ENCODE measurements around the gene HCN1. TPM values are rescaled to one million over a fixed set of nuclear protein-coding genes. Genes with fewer than 3 reads are reported as not detected.

HCN1 gene
- total and polyA plus RNA-seq, 2 of the 4 experiments (the other 2 are of a cell fraction): not detected

DNA sequence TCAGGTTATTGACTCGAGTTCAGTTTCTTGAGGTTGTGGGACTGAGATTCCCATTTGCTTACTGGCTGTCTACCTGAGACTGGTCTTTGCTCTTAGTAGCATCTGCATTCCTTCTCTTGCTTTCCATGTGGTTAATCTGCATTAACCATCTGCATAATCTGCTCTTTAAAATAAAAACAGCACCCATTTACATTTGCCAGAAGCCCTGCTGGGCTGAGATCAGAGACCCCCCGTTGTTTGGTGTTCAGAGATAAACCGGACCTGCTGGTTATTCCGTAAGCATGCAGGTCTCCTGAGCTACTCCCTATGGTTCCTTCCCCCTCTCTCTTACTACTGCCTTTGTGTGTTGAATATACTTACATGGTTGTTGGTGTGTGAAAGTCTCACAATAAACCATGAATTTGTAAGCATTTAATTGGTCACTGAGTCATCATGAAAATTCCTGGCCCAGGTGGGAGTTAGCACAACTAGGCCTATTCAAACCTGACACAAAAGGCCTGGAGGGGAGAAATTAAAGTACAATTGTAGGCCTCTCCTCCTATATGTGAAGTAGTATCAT is 490.7 kb downstream of the HCN1 start:
- Histone ChIP-seq H3K4ac (ENCODE audit: low read depth, low read length) (no peak overlapping the region), H4K8ac (ENCODE audit: low read depth in 2 of 2, low read length in 2 of 2) (no peak overlapping the region), H2BK120ac (ENCODE audit: low read depth, low read length) (no peak overlapping the region), H3K36me3 (ENCODE audit: control insufficient read depth, insufficient read depth, low read length) (no peaks in the 10 kb centered on the region), H3K23ac (ENCODE audit: low read depth, low read length) (no peak overlapping the region), H3K79me1 (ENCODE audit: low read depth in 1 of 2, low read length in 2 of 2) (no peaks in the 10 kb centered on the region), H2BK5ac (ENCODE audit: low read depth, low read length, poor library complexity, severe bottlenecking) (no peak overlapping the region), H2AK5ac (ENCODE audit: low read depth, low read length) (no peak overlapping the region), H3K9me1 (ENCODE audit: insufficient read depth, low read length) (no peaks in the 10 kb centered on the region), H3K27ac (ENCODE audit: insufficient read depth, low read length) (no peak overlapping the region), H3K27me3 (ENCODE audit: control insufficient read depth, insufficient read depth, low read length) (no peaks in the 10 kb centered on the region), H4K5ac (ENCODE audit: low read depth, low read length) (no peak overlapping the region), H3K4me1 (ENCODE audit: control insufficient read depth, insufficient read depth, low read length) (no peaks in the 10 kb centered on the region), H3K4me2 (ENCODE audit: low read depth, low read length) (no peak overlapping the region), H3K14ac (replicated peaks; ENCODE audit: low read depth, low read length) (no peak overlapping the region), H3K9me3 (ENCODE audit: control insufficient read depth, insufficient read depth, low read length) (peaks cover 7% of the 10 kb centered on the region; the same call in 1 of the 2 replicates), H2BK15ac (ENCODE audit: low read depth, low read length) (no peak overlapping the region), H3K9ac (ENCODE audit: low read depth, low read length) (no peak overlapping the region), H2AFZ (replicated peaks; ENCODE audit: low read length, poor library complexity) (no peak overlapping the region), H3K4me3 (ENCODE audit: insufficient read depth, low read depth, low read length) (no peak overlapping the region), H2AK9ac (replicated peaks; ENCODE audit: low read depth, low read length, poor library complexity) (no peak overlapping the region), H2BK20ac (ENCODE audit: low read depth, low read length) (no peak overlapping the region), H3K56ac (ENCODE audit: extremely low read depth, insufficient read depth, low read length) (no peak overlapping the region), H4K91ac (ENCODE audit: insufficient read depth, low read depth, low read length) (no peak overlapping the region), H3K18ac (ENCODE audit: low read depth, low read length) (no peak overlapping the region), H4K20me1 (ENCODE audit: insufficient read depth, low read length) (no peaks in the 10 kb centered on the region)
- no peak for DNase-seq
- no peak for TF ChIP-seq RFX5 (IDR thresholded peaks at IDR 0.05; ENCODE audit: low read depth, low read length)
- TF ChIP-seq CEBPB (IDR thresholded peaks at IDR 0.05; ENCODE audit: low read depth, low read length): no peak
- no peak for TF ChIP-seq MXI1 (IDR thresholded peaks at IDR 0.05; ENCODE audit: borderline replicate concordance, low read depth, low read length)
- no peak for TF ChIP-seq SMC3 (IDR thresholded peaks at IDR 0.05; ENCODE audit: low read depth, low read length)
- TF ChIP-seq USF2 (IDR thresholded peaks at IDR 0.05; ENCODE audit: low read depth, low read length): no peak
- TF ChIP-seq, protein P1, sequence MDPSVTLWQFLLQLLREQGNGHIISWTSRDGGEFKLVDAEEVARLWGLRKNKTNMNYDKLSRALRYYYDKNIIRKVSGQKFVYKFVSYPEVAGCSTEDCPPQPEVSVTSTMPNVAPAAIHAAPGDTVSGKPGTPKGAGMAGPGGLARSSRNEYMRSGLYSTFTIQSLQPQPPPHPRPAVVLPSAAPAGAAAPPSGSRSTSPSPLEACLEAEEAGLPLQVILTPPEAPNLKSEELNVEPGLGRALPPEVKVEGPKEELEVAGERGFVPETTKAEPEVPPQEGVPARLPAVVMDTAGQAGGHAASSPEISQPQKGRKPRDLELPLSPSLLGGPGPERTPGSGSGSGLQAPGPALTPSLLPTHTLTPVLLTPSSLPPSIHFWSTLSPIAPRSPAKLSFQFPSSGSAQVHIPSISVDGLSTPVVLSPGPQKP (IDR thresholded peaks at IDR 0.05; ENCODE audit: borderline replicate concordance, low read depth, low read length): no peak
- TF ChIP-seq POLR2A (IDR thresholded peaks at IDR 0.05; ENCODE audit: low read depth, low read length): no peak
- TF ChIP-seq, protein P2, sequence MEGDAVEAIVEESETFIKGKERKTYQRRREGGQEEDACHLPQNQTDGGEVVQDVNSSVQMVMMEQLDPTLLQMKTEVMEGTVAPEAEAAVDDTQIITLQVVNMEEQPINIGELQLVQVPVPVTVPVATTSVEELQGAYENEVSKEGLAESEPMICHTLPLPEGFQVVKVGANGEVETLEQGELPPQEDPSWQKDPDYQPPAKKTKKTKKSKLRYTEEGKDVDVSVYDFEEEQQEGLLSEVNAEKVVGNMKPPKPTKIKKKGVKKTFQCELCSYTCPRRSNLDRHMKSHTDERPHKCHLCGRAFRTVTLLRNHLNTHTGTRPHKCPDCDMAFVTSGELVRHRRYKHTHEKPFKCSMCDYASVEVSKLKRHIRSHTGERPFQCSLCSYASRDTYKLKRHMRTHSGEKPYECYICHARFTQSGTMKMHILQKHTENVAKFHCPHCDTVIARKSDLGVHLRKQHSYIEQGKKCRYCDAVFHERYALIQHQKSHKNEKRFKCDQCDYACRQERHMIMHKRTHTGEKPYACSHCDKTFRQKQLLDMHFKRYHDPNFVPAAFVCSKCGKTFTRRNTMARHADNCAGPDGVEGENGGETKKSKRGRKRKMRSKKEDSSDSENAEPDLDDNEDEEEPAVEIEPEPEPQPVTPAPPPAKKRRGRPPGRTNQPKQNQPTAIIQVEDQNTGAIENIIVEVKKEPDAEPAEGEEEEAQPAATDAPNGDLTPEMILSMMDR (conservative IDR thresholded peaks at IDR 0.05; ENCODE audit: low read depth, low read length): no peak
- TF ChIP-seq MAFK (IDR thresholded peaks at IDR 0.05; ENCODE audit: low read depth, low read length): no peak
- TF ChIP-seq BHLHE40 (IDR thresholded peaks at IDR 0.05; ENCODE audit: low read depth, low read length): no peak
- TF ChIP-seq FOS (IDR thresholded peaks at IDR 0.05; ENCODE audit: low read depth, low read length): no peak
- TF ChIP-seq NFE2L2 (IDR thresholded peaks at IDR 0.05; ENCODE audit: low read depth, low read length): no peak
- TF ChIP-seq CHD1 (IDR thresholded peaks at IDR 0.05; ENCODE audit: low read depth, low read length): no peak
- TF ChIP-seq RCOR1 (IDR thresholded peaks at IDR 0.05; ENCODE audit: insufficient replicate concordance, low read length): no peak
- no peak for TF ChIP-seq RAD21 (IDR thresholded peaks at IDR 0.05; ENCODE audit: low read length)
- POLR2A ChIA-PET (ENCODE audit: unreplicated experiment): no interaction called here
- no CpG with 5 or more reads among the region's 4 CpGs for WGBS, 2 experiments (ENCODE audit: extremely low coverage in 2 of 2, insufficient read length in 1 of 2)
- intact Hi-C loops (cut with micrococcal nuclease) (no loop called here), in situ Hi-C loops (cut with MboI; ENCODE audit: low sequenced_read_pairs) (no loop called here), dilution Hi-C loops (cut with HindIII; ENCODE audit: low sequenced_read_pairs, unreplicated experiment) (no loop called here)
- no TSS peak for BruUV-seq (replicated peaks)
- no peak for ATAC-seq (ENCODE audit: low read depth)
- CTCF ChIA-PET: no interaction called here

Data from IMR-90 (cell line).